Right lobe of liver (tissue), 6 donors: ENCODE measurements around the gene LTBP1. TPM values are rescaled to one million over a fixed set of nuclear protein-coding genes. Genes with fewer than 3 reads are reported as not detected.

Experiments
- ATAC-seq, 4 donors: fragments of 200-7000 bp; cut with Tn5 transposase; one replicate each; pipeline ENCODE4 v1.9.1; 2020; ENCODE audit warnings: mild to moderate bottlenecking in 4 of 4, moderate library complexity in 4 of 4
- DNase-seq, 3 donors: peaks; one replicate each; pipeline ENCODE4 v3.0.0-alpha.2; 2020
- H3K27ac ChIP-seq, 3 donors: fragments of 200-600 bp; one replicate each; pipeline ENCODE4 v1.8.0; 2022
- H3K27me3 ChIP-seq, 2 donors: fragments of 200-600 bp; one replicate each; pipeline ENCODE4 v1.8.0; 2022
- H3K36me3 ChIP-seq, 4 donors: fragments of 200-600 bp; sonication (generic) in 1 of 4; one replicate each; pipeline versions ENCODE4 v1.5.1 to v1.8.0; 2017 to 2022; ENCODE audit warnings: control low read depth in 1 of 4
- H3K4me1 ChIP-seq, 4 donors: fragments of 200-600 bp; sonication (generic) in 1 of 4; one replicate each; pipeline versions ENCODE4 v1.5.1 to v1.8.0; 2017 to 2022; ENCODE audit warnings: control low read depth in 1 of 4
- H3K4me3 ChIP-seq, 3 donors: fragments of 200-600 bp; one replicate each; pipeline ENCODE4 v1.8.0; 2022
- H3K9me3 ChIP-seq, 4 donors: fragments of 200-600 bp; sonication (generic) in 1 of 4; one replicate each; pipeline versions ENCODE4 v1.5.1 to v1.8.0; 2017 to 2022; ENCODE audit warnings: control low read depth in 1 of 4
- POLR2A ChIP-seq: fragments of 450-650 bp; IDR thresholded peaks from one replicate; pipeline ENCODE4 v1.6.1; 2017; ENCODE audit warnings: antibody characterized with exemption, mild to moderate bottlenecking
- WGBS: methylation state at CpG from one replicate; pipeline ENCODE4 v1.1.6; 2018; ENCODE audit warnings: low coverage, low lambda C conversion rate; ENCODE audit not compliant: insufficient coverage; ENCODE audit errors: missing lambda C conversion rate; 5-methylcytosine and 5-hydroxymethylcytosine counted together
- intact Hi-C, 2 donors: fragments of 100-400 bp; cut with DNase I; formaldehyde crosslinking; loops; one replicate each; pipeline versions ENCODE4 v1.11.2 to v1.14.1; 2022
- total RNA-seq, 6 experiments: library from RNA; depleted of rRNA in 2 of 6; stranded (reverse); fragments of >200 nt in 2 of 6; fragmentation: NEBNext Ultra II Directional in 3 of 6; extraction: Animal tissue kit (Norgen Biotek cat#: 25700) in 3 of 6; gene quantifications; one replicate each; pipeline versions ENCODE4 v1.1.0 to v1.2.4, GENCODE V29; 2016 to 2023
- TF ChIP-seq, protein P1 (sequence below), 4 donors: fragments of 200-600 bp in 3 of 4; fragments of 450-650 bp in 1 of 4; IDR thresholded peaks; one replicate each; pipeline versions ENCODE4 v1.5.1 to v1.8.0; 2016 to 2022; ENCODE audit warnings: antibody characterized with exemption in 4 of 4, mild to moderate bottlenecking in 2 of 4
- donor health status: DM: no; HTN: yes; CAD: no.
- donor health status: DM: no; HTN: no; CAD: no.
- donor health status: DM: no; HTN: no; CAD: no.
- donor health status: DM: no; HTN: yes; CAD: no.
- donor health status: DM: no; HTN: yes; CAD: no.

The LTBP1 gene
- total RNA-seq, 6 experiments from 2014 or later, result 5.4 to 14.2 (median 9.1) TPM

DNA sequence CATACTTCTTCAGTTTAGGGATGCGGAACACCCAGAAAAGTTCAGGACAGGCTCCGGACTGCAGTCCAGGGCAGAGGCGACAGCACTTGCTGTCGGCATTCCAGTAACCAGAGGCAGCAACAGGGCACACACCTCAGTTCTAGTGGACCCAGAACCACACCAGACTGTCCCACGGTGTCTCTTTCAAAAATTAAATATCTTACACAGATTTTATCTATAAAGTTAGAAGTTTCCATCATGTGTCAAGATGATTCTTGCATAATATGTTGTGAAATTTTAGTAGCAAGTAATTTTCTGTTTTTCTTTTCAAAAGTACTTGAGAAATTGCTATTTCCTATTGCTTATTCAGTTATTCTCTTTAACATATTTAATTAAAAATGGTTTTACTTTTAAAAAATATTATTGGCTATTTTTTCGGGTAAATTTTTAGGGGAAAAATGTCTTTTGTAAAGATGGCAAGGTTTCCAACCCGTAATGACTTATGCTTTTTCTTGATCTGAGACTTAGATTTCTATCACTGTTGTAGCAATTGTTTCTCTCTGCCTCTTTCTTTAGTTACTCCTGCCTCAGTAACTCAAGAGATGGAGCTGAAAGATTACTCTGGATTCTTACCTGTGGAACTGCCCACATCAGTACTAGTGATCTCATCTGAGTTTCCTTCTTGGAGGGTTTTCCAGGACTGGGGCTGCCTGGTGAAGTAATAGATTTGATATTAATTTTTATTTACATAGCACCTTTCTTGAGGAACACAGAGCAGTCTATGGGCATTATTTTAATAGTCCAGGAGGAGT is 182.7 kb downstream of the LTBP1 start:
- TF ChIP-seq, protein P1, sequence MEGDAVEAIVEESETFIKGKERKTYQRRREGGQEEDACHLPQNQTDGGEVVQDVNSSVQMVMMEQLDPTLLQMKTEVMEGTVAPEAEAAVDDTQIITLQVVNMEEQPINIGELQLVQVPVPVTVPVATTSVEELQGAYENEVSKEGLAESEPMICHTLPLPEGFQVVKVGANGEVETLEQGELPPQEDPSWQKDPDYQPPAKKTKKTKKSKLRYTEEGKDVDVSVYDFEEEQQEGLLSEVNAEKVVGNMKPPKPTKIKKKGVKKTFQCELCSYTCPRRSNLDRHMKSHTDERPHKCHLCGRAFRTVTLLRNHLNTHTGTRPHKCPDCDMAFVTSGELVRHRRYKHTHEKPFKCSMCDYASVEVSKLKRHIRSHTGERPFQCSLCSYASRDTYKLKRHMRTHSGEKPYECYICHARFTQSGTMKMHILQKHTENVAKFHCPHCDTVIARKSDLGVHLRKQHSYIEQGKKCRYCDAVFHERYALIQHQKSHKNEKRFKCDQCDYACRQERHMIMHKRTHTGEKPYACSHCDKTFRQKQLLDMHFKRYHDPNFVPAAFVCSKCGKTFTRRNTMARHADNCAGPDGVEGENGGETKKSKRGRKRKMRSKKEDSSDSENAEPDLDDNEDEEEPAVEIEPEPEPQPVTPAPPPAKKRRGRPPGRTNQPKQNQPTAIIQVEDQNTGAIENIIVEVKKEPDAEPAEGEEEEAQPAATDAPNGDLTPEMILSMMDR (IDR thresholded peaks at IDR 0.05), result no peak
- no peak for TF ChIP-seq POLR2A
- 86% methylated on average over 7 of the region's 7 CpGs for WGBS
- H3K4me1 ChIP-seq, result peaks cover 0 to 10% (median 2%) of the 10 kb centered on the region in 4 donors
- H3K27ac ChIP-seq, result no peak overlapping the region
- DNase-seq (no peak), ATAC-seq (no peak)
- no peaks in the 10 kb centered on the region for H3K27me3 ChIP-seq
- intact Hi-C loops, result no loop called here
- H3K9me3 ChIP-seq, result no peaks in the 10 kb centered on the region
- no peak overlapping the region for H3K4me3 ChIP-seq
- H3K36me3 ChIP-seq, result no peaks in the 10 kb centered on the region

DNA sequence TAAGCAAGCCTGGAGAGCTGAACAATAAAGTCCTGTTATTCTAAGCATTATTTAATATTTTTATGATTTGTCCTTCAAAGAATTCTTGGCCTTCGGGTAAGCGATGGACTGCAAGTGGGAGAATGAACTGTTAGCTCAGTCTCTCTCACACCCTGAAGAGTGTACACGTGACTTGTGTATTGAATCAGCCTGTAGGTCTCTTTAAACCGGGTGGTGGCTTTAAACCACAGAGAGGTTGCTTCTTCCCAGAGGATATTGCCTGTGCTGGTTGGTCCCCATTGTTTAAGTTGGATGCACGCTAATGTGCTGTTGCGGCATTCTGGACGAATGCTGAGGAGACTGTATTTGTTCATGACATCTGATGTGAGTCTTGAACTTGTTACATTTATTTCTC is 183.3 kb downstream of the LTBP1 start:
- ATAC-seq (no peak), DNase-seq (no peak)
- Histone ChIP-seq H3K36me3 (no peaks in the 10 kb centered on the region), H3K4me3 (no peak overlapping the region), H3K27me3 (no peaks in the 10 kb centered on the region), H3K27ac (no peak overlapping the region), H3K4me1 (peaks cover 0 to 10% (median 4%) of the 10 kb centered on the region in 4 donors), H3K9me3 (no peaks in the 10 kb centered on the region)
- no peak for TF ChIP-seq POLR2A
- TF ChIP-seq, protein P1 (IDR thresholded peaks at IDR 0.05), result no peak
- 79% methylated on average over 4 of the region's 7 CpGs for WGBS
- intact Hi-C loops, result no loop called here

DNA sequence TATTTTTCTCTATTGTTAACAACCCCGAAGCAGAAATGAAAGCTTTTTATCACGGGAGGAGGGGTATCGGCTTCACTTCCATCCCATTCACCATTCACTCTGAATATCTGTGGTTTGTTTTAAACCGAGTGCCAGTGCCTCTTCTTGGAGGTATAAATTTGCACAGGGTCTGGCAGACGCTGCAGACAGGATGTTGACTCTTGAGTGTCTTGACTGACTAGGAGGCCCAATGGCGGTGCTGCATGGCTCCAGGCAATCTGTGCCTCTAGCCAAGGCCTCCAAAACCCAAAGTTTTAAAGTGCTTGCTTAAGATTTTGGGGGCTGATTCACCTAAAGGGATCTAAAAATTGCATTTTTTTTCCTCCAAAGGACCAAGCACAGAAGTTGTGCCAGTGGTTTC is 183.8 kb downstream of the LTBP1 start:
- TF ChIP-seq, protein P1 (IDR thresholded peaks at IDR 0.05), result no peak
- no peak for TF ChIP-seq POLR2A
- intact Hi-C loops, result no loop called here
- H3K27me3 ChIP-seq, result no peaks in the 10 kb centered on the region
- 58% methylated on average over 6 of the region's 6 CpGs for WGBS
- ATAC-seq, result no peak
- H3K4me3 ChIP-seq, result no peak overlapping the region
- H3K9me3 ChIP-seq, result no peaks in the 10 kb centered on the region
- H3K4me1 ChIP-seq, result peaks cover 0 to 10% (median 4%) of the 10 kb centered on the region in 4 donors
- H3K27ac ChIP-seq, result no peak overlapping the region
- no peaks in the 10 kb centered on the region for H3K36me3 ChIP-seq
- DNase-seq, result no peak

DNA sequence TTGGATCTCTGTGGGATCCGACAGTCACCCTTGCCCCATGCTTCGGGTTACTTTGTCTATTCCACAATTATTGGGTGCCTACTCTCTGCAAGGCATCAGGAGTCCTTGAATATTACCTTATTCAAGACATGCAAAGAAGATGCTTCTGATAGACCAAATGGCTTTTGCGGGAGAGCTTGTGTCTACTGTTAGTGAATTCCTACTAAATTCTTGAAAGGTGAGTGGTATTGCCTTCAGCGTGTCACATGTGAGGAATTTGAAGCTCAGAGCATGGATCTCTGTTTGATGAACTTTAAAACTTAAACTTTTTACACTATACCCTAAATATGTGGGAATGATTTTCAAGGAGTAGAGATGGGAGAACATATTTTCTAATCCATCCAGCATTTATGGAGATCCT is 184.4 kb downstream of the LTBP1 start:
- H3K9me3 ChIP-seq, result no peaks in the 10 kb centered on the region
- intact Hi-C loops, result no loop called here
- no peak overlapping the region for H3K4me3 ChIP-seq
- ATAC-seq, result no peak
- no peaks in the 10 kb centered on the region for H3K36me3 ChIP-seq
- DNase-seq, result no peak
- 88% methylated on average over 4 of the region's 4 CpGs for WGBS
- no peak overlapping the region for H3K27ac ChIP-seq
- no peaks in the 10 kb centered on the region for H3K27me3 ChIP-seq
- TF ChIP-seq, protein P1 (IDR thresholded peaks at IDR 0.05), result no peak
- no peak for TF ChIP-seq POLR2A
- H3K4me1 ChIP-seq, result peaks cover 0 to 10% (median 4%) of the 10 kb centered on the region in 4 donors
